K562 (cell line): ENCODE measurements around the gene CEP43. TPM values are rescaled to one million over a fixed set of nuclear protein-coding genes. Genes with fewer than 3 reads are reported as not detected.

Experiments used
- DIDO1 ChIP-seq: fragments of 450-650 bp; IDR thresholded peaks from 2 replicates; pipeline ENCODE4 v1.6.1; 2016; ENCODE audit warnings: low read depth, missing biosample characterization, missing genetic modification characterization
- ELF1 ChIP-seq: fragments of 200-800 bp; sonication (Bioruptor generic); IDR thresholded peaks from 2 replicates; pipeline ENCODE4 v1.6.1; 2016; ENCODE audit warnings: missing genetic modification characterization, missing compliant biosample characterization
- FOSL1 ChIP-seq: fragments of 200-800 bp; sonication (Bioruptor generic); conservative IDR thresholded peaks from 2 replicates; pipeline ENCODE4 v1.6.1; 2016; ENCODE audit warnings: missing genetic modification characterization, missing compliant biosample characterization
- MTA3 ChIP-seq: fragments of 450-650 bp; formaldehyde crosslinking; IDR thresholded peaks from 2 replicates; pipeline ENCODE4 v1.6.1; 2017; ENCODE audit warnings: mild to moderate bottlenecking, borderline replicate concordance
- OTX1 ChIP-seq: fragments of 450-650 bp; formaldehyde crosslinking; IDR thresholded peaks from 2 replicates; pipeline ENCODE4 v1.4.0; 2022; ENCODE audit warnings: mild to moderate bottlenecking
- ZC3H8 ChIP-seq: fragments of 450-650 bp; IDR thresholded peaks from 2 replicates; pipeline ENCODE4 v1.6.1; 2017
- ZNF740 ChIP-seq, 3 experiments: fragments of 200-800 bp in 1 of 3; sonication (Bioruptor generic) in 1 of 3; sonication (generic) in 1 of 3; formaldehyde crosslinking in 1 of 3; IDR thresholded peaks; 2 replicates each; pipeline versions ENCODE4 v1.6.1 to v1.8.0; 2016 to 2022; ENCODE audit warnings: mild to moderate bottlenecking in 2 of 3, missing compliant biosample characterization in 2 of 3, missing genetic modification characterization in 2 of 3, missing genetic modification reagents in 1 of 3
- polyA plus RNA-seq, 8 experiments: library from polyadenylated mRNA; depleted of rRNA in 4 of 8; stranded (reverse) in 5 of 8; unstranded in 3 of 8; fragments of >200 nt; fragmentation: Nextera tagmentation in 2 of 8; fragmentation: Illumina TruSeq in 1 of 8; extraction: Ambion mirVana in 2 of 8; extraction: Trizol in 1 of 8; gene quantifications; 2 replicates each; pipeline versions ENCODE4 v1.2.1 to v1.2.3, GENCODE V29; 2011 to 2014; ENCODE audit warnings: inconsistent platforms in 1 of 8, missing spikeins in 1 of 8
- total RNA-seq, 7 experiments: library from RNA; depleted of rRNA in 6 of 7; stranded (reverse); fragments of >200 nt in 6 of 7; fragmentation: Illumina TruSeq in 2 of 7; extraction: Trizol in 2 of 7; gene quantifications; 2 replicates each; pipeline versions ENCODE4 v1.2.1 to v1.2.3, GENCODE V29; 2011 to 2021; ENCODE audit warnings: low replicate concordance in 1 of 7
- TF ChIP-seq, protein P1 (sequence below): fragments of 450-650 bp; IDR thresholded peaks from 2 replicates; pipeline ENCODE4 v1.6.1; 2017; ENCODE audit warnings: antibody characterized with exemption, mild to moderate bottlenecking

The CEP43 gene
- total and polyA plus RNA-seq, 9 of the 15 experiments (the other 6 are each of a cell fraction or from before 2014, with no cell fraction given), result 15.2 to 55.7 (median 47.4) TPM

- TF ChIP-seq, protein P1, sequence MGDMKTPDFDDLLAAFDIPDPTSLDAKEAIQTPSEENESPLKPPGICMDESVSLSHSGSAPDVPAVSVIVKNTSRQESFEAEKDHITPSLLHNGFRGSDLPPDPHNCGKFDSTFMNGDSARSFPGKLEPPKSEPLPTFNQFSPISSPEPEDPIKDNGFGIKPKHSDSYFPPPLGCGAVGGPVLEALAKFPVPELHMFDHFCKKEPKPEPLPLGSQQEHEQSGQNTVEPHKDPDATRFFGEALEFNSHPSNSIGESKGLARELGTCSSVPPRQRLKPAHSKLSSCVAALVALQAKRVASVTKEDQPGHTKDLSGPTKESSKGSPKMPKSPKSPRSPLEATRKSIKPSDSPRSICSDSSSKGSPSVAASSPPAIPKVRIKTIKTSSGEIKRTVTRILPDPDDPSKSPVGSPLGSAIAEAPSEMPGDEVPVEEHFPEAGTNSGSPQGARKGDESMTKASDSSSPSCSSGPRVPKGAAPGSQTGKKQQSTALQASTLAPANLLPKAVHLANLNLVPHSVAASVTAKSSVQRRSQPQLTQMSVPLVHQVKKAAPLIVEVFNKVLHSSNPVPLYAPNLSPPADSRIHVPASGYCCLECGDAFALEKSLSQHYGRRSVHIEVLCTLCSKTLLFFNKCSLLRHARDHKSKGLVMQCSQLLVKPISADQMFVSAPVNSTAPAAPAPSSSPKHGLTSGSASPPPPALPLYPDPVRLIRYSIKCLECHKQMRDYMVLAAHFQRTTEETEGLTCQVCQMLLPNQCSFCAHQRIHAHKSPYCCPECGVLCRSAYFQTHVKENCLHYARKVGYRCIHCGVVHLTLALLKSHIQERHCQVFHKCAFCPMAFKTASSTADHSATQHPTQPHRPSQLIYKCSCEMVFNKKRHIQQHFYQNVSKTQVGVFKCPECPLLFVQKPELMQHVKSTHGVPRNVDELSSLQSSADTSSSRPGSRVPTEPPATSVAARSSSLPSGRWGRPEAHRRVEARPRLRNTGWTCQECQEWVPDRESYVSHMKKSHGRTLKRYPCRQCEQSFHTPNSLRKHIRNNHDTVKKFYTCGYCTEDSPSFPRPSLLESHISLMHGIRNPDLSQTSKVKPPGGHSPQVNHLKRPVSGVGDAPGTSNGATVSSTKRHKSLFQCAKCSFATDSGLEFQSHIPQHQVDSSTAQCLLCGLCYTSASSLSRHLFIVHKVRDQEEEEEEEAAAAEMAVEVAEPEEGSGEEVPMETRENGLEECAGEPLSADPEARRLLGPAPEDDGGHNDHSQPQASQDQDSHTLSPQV, result 0 out of 2 replicates have a peak, but pooled peaks have one; percentile 15
- no peak for TF ChIP-seq ZNF740 (CRISPR knock-in tag; IDR thresholded peaks at IDR 0.05)
- no peak for TF ChIP-seq ZNF740 (tag; IDR thresholded peaks at IDR 0.05)
- no peak for TF ChIP-seq MTA3
- no peak for TF ChIP-seq OTX1 (CRISPR knock-in tag)
- TF ChIP-seq DIDO1, result no peak
- no peak for TF ChIP-seq ZC3H8
- no peak for TF ChIP-seq FOSL1 (tag)
- no peak for TF ChIP-seq ELF1 (tag)
Observed at GRCh38 chr6:166996406-166996805, 2.8 kb upstream of the CEP43 start (continued).
